ENCODE measurements around the gene IFT122.

Gene IFT122

DNA sequence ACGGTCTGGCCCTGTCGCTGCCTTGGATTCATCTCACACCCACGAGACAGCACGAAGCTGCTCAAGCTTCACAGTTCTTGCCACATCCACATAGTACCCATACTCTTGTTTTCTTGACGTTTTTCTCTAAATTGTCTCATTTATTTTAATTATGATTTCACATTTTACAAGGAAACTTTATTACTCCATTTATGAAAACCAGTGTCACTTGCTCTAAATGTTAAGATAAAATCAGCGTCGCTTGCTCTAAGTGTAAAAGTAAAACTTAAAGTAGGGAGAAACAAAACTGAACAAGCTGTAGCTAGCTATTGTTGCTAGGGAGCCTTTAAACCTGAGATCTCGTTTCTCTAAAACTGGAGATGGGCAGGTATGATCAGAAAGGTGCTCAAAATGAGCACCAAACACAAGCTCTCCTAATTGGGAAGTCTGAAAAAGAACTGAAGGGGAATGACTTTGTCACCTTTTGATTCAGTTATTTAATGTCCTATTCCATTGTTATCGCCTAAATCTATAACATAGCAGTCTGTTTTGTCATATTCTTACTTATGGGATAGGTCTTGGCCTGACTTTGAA, 680 bp downstream of the IFT122 start:
- DNase-seq: no peak

DNA sequence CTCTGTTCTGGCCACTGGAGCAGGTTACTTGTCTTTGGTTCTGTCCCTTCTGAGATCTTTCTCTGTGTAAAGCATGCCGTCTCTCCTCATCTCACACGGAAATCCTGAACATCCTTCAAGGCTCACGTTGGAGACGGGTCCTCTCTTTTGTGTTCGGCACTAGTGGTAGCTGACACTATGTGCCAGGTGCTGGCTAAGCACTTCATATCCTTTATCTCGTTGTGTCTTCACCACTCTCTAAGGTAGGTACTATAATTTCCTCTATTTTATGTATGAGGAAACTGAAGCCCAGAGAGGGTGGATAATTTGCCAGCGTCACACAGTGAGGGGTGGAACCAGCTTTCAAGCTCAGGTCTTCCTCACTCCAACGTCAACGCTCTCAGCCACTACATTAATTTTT, 1.2 kb downstream of the IFT122 start:
- peak; percentile 32 for DNase-seq

- no peak for DNase-seq
These were observed 1.8 kb downstream of the IFT122 start for GRCh38 chr3:129441782-129442181.

- no peak for DNase-seq
These were observed 2.5 kb downstream of the IFT122 start for GRCh38 chr3:129442486-129442885.

- no peak for DNase-seq
These were observed 2.9 kb downstream of the IFT122 start for GRCh38 chr3:129442947-129443346.

DNA sequence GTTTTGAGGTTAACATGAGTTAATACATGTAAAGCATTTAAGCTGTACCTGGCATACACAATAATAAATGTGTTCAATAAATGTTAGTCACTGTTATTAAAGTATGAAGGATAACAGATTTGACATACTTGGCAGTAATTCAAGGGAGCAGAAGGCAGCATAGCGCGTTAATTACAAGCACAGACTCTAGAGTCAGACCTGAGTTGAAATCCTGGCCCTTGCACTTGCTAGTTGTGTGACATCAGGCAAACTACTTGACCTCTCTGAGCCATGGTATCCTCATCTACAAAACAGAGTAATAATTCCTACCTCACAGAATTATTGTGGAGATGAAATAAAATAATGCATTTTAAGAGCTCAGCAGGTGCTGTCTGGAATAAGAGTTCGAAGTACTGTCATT, 5.4 kb downstream of the IFT122 start:
- no peak for DNase-seq

DNA sequence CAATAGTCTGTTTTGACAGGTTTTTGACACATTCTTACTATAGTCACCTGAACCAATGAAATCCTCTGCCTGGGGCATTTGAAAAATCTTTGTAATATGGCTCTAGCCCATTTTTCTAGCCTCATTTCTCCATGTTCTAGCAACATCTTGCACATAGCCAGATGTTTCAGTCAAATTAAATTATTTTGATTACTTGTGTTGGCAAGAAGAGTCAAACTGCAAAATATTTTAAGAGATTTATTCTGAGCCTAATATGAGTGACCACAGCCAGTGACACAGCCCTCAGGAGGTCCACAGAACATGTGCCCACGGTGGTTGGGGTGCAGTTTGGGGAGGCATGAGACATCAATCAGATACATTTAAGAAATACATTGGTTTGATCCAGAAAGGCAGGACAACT, 6.9 kb downstream of the IFT122 start:
- no peak for DNase-seq

GRCh38 chr3:129448186-129448895, 8.3 kb downstream of the IFT122 start:
- no peak for DNase-seq

- no peak for DNase-seq
These were observed 9.5 kb downstream of the IFT122 start for GRCh38 chr3:129449279-129450115.

DNA sequence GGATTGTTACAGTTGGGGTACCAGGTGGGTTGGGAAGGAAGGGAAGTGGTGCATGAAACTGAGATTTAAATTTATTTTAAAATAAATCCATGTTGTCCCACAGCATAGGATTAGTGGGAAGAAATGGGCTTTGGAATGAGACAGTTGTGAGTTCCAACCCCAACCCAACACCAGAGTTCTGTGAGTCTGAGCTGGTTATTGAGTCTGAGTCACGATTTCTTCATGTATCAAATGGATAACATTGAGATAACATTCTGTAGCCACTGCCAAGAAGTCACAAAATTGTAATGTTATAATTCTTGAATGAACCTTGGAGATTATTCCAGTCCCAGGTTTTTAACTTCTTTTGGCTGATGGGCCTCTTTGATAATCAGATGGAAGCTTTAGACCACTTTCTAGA, 13.7 kb downstream of the IFT122 start:
- no peak for DNase-seq

- DNase-seq: no peak
These were observed 20.1 kb downstream of the IFT122 start for GRCh38 chr3:129460155-129460554.

DNA sequence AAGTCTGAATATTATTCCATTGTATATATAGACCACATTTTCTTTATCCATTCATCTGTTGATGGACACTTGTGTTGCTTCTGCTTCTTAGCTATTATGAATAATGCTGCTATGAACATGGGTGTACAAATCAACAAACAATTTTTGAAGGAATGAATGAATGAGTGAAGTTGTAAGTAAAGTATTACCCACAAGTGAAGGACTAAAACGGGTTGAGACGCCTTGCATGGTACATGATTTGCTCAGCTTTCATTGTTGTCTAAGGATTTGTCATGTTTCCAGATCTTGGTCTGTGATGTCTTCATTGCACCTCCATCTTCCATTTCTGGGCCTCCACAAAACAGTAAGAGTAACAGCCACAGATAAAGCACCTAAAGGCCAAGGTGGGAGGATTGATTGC, 20.5 kb downstream of the IFT122 start:
- no peak for DNase-seq

- no peak for DNase-seq
These were observed 21.0 kb downstream of the IFT122 start for GRCh38 chr3:129461022-129461421.

GRCh38 chr3:129461461-129462146, 21.6 kb downstream of the IFT122 start:
- DNase-seq: no peak

- DNase-seq: no peak
These were observed 22.4 kb downstream of the IFT122 start for GRCh38 chr3:129462361-129462968.

GRCh38 chr3:129463094-129463493, 23.1 kb downstream of the IFT122 start:
- no peak for DNase-seq

DNA sequence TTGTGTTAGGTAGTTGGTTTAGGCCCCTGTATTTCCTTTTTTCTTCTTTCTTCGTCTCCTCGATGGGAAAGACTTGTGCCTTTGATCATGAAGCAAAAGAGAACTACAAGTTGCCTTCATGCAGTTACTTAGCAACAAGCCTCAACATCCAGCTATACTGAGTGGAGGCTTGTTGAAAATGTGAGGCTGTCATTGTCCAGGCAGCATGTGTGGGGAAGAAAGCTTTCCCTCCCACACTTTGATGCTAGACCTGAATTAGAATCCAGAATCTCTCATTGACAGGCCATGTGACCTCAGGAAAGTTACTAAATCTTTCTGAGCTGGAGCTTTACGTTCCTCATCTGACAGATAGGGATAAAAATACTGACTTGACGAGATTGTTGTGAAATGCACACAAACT, 23.7 kb downstream of the IFT122 start:
- no peak for DNase-seq

GRCh38 chr3:129467932-129468331, 27.9 kb downstream of the IFT122 start:
- no peak for DNase-seq

DNA sequence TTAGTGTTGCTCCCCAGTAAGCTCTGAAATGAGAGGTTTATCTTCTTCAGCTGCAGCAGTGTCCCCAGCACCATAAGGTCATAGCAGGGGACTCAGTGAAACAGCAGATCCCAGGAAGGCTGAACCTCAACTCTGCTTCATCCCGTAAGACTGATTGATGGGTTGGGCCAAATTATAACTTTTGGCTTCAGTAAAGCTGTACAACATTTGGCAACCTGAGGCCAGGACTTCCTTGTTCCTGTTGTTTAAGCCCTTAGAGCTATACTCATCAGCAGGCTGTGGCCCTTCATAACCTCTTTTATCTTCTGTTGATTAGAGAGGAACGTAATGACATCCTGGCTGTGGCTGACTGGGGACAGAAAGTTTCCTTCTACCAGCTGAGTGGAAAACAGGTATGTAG, 29.0 kb downstream of the IFT122 start:
- no peak for DNase-seq

- no peak for DNase-seq
These were observed 30.8 kb downstream of the IFT122 start for GRCh38 chr3:129470861-129471260.

GRCh38 chr3:129473067-129473768, 33.2 kb downstream of the IFT122 start:
- no peak for DNase-seq

DNA sequence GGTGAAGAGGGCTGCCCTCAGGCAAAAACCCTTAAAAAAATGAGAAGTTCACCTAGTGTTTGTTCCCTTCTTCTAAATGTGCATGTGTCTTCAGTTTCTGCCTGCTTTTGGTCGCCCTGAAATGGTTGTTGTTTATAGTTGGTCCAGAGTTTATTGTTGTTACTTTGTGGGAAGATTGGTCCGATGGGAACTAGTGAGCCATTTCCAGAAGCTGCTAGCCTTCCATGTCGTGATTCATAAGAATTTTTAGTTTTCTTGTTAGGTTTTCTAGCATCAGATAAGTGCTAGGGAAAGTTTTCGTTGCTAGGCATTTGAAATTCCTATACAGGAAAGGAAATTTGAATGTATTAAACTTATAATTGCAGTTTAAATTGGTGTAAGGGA, 33.7 kb downstream of the IFT122 start:
- no peak for DNase-seq

Measured in activated CD4-positive, alpha-beta T cell treated with anti-CD3 and anti-CD28 coated beads, Interleukin-2, Interleukin-6, amounts not matched to agents 100 ng/mL and 50 ng/mL, durations not matched to agents 16 hours and 8 hours (primary cell).